Panc1 (cell line): ENCODE results near the gene CFAP20DC. TPM values are rescaled to one million over a fixed set of nuclear protein-coding genes. Genes with fewer than 3 reads are reported as not detected.

Experiments
- ATAC-seq: fragments of 200-7000 bp; cut with Tn5 transposase; 2 replicates; pipeline ENCODE4 v1.9.1; 2020; ENCODE audit warnings: mild to moderate bottlenecking, moderate library complexity
- BruUV-seq: library from RNA; stranded (reverse); fragments of 400-500 nt; replicated peaks from 2 replicates; lab custom pipeline; 2021; lab: Mats Ljungman, UMichigan
- CTCF ChIA-PET: fragments of 300-600 bp; sonication (Branson Sonifier 250); formaldehyde crosslinking; loops from one replicate; lab custom pipeline; 2022; ENCODE audit warnings: antibody characterized with exemption; lab: Charles Lee
- POLR2A ChIA-PET: fragments of 300-600 bp; sonication (Branson Sonifier 250); formaldehyde crosslinking; loops from one replicate; lab custom pipeline; 2022; ENCODE audit warnings: antibody characterized with exemption; lab: Charles Lee
- DNase-seq: peaks from one replicate; pipeline ENCODE4 v3.0.0-alpha.2; 2010; ENCODE audit warnings: low read depth, low spot score
- H3K27ac ChIP-seq: 2 replicates; pipeline ENCODE4 v1.5.1; 2011; ENCODE audit warnings: mild to moderate bottlenecking, low read length, inconsistent platforms
- H3K27me3 ChIP-seq: fragments of 200-500 bp; sonication (Bioruptor generic); 2 replicates; pipeline ENCODE4 v1.6.0; 2014; ENCODE audit warnings: low read length, inconsistent platforms; ENCODE audit not compliant: control insufficient read depth, insufficient read depth
- H3K36me3 ChIP-seq: fragments of 200-500 bp; sonication (Bioruptor generic); 2 replicates; pipeline ENCODE4 v1.5.1; 2014; ENCODE audit warnings: inconsistent platforms, mild to moderate bottlenecking, low read length, moderate library complexity; ENCODE audit not compliant: control insufficient read depth, insufficient read depth
- H3K4me1 ChIP-seq: 2 replicates; pipeline ENCODE4 v1.5.1; 2011; ENCODE audit warnings: inconsistent platforms, mild to moderate bottlenecking, low read length, moderate library complexity; ENCODE audit not compliant: control insufficient read depth, insufficient read depth
- H3K4me3 ChIP-seq, 2 experiments: 2 replicates each; pipeline ENCODE4 v1.5.1; 2011 to 2012; ENCODE audit warnings: low read depth in 2 of 2, low read length in 2 of 2, mild to moderate bottlenecking in 2 of 2, inconsistent platforms in 1 of 2, moderate library complexity in 1 of 2
- H3K9me3 ChIP-seq: fragments of 200-500 bp; sonication (Bioruptor generic); 2 replicates; pipeline ENCODE4 v1.5.1; 2014; ENCODE audit warnings: low read depth, mild to moderate bottlenecking, inconsistent platforms, low read length, moderate library complexity; ENCODE audit not compliant: control insufficient read depth, insufficient read depth
- POLR2AphosphoS5 ChIP-seq: IDR thresholded peaks from 2 replicates; pipeline ENCODE4 v1.6.1; 2012; ENCODE audit warnings: mild to moderate bottlenecking, low read depth, low read length, moderate library complexity
- SIN3A ChIP-seq: IDR thresholded peaks from 2 replicates; pipeline ENCODE4 v1.6.1; 2012; ENCODE audit warnings: low read depth, mild to moderate bottlenecking, low read length, moderate library complexity, borderline replicate concordance; ENCODE audit not compliant: insufficient read depth
- TCF7L2 ChIP-seq: IDR thresholded peaks from 2 replicates; pipeline ENCODE4 v1.6.1; 2011; ENCODE audit warnings: mild to moderate bottlenecking, low read depth, low read length, inconsistent platforms
- in situ Hi-C: cut with HindIII; loops from 2 replicates; pipeline ENCODE4 v1.10.0; 2016; ENCODE audit warnings: low sequenced_read_pairs, low pct_unique_long_range_greater_than_20kb
- intact Hi-C: fragments of 100-400 bp; cut with micrococcal nuclease; formaldehyde crosslinking; loops from one replicate; pipeline ENCODE4 v1.10.0; 2022; ENCODE audit not compliant: unreplicated experiment
- total RNA-seq: library from RNA; stranded (reverse); gene quantifications from one replicate; pipeline ENCODE4 v1.2.1, GENCODE V29; 2021; ENCODE audit not compliant: unreplicated experiment
- TF ChIP-seq, protein P1 (sequence below), 2 experiments: IDR thresholded peaks; 2 replicates each; pipeline ENCODE4 v1.6.1; 2011 to 2012; ENCODE audit warnings: low read depth in 2 of 2, control low read depth in 1 of 2, low read length in 1 of 2, mild to moderate bottlenecking in 1 of 2, moderate library complexity in 1 of 2; ENCODE audit not compliant: insufficient read depth in 1 of 2
- TF ChIP-seq, protein P2 (sequence below): fragments of 450-650 bp; IDR thresholded peaks from 2 replicates; pipeline ENCODE4 v1.5.1; 2017; ENCODE audit warnings: mild to moderate bottlenecking

CFAP20DC gene
- total RNA-seq, 1 experiment from 2014 or later, result 4.0 TPM

DNA sequence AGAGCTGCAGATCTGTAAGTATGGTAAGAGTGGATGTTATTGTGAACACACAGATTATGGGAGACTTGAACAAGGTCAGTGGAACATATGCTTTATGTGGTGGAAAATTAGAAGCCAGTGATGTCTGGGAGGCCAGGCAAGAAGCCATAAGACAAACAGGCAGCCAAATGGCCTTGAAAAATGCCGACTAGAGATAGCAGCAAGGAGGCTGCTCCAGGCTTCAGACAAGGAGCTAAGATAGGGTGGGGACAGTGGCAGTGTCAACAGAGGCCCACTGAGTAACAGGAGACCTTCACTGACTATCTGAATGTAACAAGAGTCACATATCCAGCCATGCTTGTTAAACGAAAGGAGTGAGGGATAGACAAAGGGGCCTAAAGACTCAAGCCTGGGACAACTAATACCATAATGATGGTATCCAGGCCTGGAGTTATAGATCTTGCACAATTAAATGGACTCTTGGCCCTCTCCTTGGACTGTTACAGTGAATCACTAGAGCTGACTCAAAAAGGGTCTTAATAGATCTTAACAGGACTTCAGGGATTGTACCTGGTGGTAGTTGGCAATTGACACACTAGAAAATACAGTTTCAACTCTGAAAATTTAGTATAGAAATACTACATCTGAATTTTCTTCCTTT is 50.6 kb downstream of the CFAP20DC start:
- ATAC-seq (no peak), DNase-seq (no peak)
- BruUV-seq, result no TSS peak
- in situ Hi-C loops, result no loop called here
- Histone ChIP-seq H3K36me3 (no peaks in the 10 kb centered on the region), H3K27ac (no peak overlapping the region), H3K9me3 (no peaks in the 10 kb centered on the region), H3K27me3 (no peaks in the 10 kb centered on the region), H3K4me3 (no peak overlapping the region), H3K4me1 (no peaks in the 10 kb centered on the region)
- intact Hi-C loops, result no loop called here
- TF ChIP-seq SIN3A (no peak), POLR2AphosphoS5 (no peak), TCF7L2 (no peak)
- TF ChIP-seq, protein P1, sequence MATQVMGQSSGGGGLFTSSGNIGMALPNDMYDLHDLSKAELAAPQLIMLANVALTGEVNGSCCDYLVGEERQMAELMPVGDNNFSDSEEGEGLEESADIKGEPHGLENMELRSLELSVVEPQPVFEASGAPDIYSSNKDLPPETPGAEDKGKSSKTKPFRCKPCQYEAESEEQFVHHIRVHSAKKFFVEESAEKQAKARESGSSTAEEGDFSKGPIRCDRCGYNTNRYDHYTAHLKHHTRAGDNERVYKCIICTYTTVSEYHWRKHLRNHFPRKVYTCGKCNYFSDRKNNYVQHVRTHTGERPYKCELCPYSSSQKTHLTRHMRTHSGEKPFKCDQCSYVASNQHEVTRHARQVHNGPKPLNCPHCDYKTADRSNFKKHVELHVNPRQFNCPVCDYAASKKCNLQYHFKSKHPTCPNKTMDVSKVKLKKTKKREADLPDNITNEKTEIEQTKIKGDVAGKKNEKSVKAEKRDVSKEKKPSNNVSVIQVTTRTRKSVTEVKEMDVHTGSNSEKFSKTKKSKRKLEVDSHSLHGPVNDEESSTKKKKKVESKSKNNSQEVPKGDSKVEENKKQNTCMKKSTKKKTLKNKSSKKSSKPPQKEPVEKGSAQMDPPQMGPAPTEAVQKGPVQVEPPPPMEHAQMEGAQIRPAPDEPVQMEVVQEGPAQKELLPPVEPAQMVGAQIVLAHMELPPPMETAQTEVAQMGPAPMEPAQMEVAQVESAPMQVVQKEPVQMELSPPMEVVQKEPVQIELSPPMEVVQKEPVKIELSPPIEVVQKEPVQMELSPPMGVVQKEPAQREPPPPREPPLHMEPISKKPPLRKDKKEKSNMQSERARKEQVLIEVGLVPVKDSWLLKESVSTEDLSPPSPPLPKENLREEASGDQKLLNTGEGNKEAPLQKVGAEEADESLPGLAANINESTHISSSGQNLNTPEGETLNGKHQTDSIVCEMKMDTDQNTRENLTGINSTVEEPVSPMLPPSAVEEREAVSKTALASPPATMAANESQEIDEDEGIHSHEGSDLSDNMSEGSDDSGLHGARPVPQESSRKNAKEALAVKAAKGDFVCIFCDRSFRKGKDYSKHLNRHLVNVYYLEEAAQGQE (IDR thresholded peaks at IDR 0.05; ENCODE audit: insufficient read depth in 1 of 2, low read depth in 2 of 2, low read length in 1 of 2), result no peak
- TF ChIP-seq, protein P2, sequence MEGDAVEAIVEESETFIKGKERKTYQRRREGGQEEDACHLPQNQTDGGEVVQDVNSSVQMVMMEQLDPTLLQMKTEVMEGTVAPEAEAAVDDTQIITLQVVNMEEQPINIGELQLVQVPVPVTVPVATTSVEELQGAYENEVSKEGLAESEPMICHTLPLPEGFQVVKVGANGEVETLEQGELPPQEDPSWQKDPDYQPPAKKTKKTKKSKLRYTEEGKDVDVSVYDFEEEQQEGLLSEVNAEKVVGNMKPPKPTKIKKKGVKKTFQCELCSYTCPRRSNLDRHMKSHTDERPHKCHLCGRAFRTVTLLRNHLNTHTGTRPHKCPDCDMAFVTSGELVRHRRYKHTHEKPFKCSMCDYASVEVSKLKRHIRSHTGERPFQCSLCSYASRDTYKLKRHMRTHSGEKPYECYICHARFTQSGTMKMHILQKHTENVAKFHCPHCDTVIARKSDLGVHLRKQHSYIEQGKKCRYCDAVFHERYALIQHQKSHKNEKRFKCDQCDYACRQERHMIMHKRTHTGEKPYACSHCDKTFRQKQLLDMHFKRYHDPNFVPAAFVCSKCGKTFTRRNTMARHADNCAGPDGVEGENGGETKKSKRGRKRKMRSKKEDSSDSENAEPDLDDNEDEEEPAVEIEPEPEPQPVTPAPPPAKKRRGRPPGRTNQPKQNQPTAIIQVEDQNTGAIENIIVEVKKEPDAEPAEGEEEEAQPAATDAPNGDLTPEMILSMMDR, result no peak
- ChIA-PET POLR2A (no interaction called here), CTCF (no interaction called here)

DNA sequence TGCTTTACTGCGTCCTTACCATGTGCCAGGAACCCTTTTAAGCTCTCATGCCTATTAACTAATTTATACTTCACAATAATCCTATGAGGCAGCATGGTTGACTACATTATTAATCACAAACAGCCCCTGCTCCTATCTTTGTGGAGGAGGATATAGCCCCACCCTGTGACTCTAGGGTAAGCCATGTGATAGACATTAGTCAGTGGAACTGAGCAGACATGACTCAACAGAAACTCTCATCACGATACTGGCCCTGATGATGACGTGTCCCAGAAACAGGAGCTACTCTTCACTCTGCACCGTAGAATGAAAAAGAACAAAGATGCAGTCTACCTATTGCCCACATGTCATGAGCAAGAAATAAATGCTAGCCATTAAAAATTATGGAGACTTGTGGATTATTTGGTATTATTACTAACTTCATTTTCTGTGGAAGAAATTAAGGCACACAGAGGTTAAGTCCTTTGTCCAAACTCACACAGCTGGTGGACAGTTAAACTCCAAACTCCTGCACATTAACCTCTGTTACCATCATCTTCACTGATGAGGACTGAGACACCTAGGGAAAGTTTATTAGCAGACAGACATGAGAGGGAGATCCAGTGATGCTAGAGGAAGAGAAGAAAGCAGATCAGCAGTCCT is 51.2 kb downstream of the CFAP20DC start:
- no TSS peak for BruUV-seq
- TF ChIP-seq, protein P2, result no peak
- TF ChIP-seq SIN3A, result no peak
- no peak for TF ChIP-seq POLR2AphosphoS5
- TF ChIP-seq, protein P1 (IDR thresholded peaks at IDR 0.05; ENCODE audit: insufficient read depth in 1 of 2, low read depth in 2 of 2, low read length in 1 of 2), result no peak
- no peak for TF ChIP-seq TCF7L2
- intact Hi-C loops, result no loop called here
- H3K4me3 ChIP-seq, result no peak overlapping the region
- DNase-seq (peak; percentile 71), ATAC-seq (peak; percentile 82; the same call in 1 of the 2 replicates)
- no peaks in the 10 kb centered on the region for H3K9me3 ChIP-seq
- in situ Hi-C loops, result no loop called here
- H3K27me3 ChIP-seq, result no peaks in the 10 kb centered on the region
- no peaks in the 10 kb centered on the region for H3K36me3 ChIP-seq
- POLR2A ChIA-PET, result no interaction called here
- H3K27ac ChIP-seq, result no peak overlapping the region
- no peaks in the 10 kb centered on the region for H3K4me1 ChIP-seq
- CTCF ChIA-PET, result no interaction called here
